HEK293T (cell line): Measurements from ENCODE around the gene SUGCT.

Experiments used
- ELF4 ChIP-seq: fragments of 450-650 bp; IDR thresholded peaks from 2 replicates; pipeline ENCODE4 v1.6.1; 2017; ENCODE audit warnings: antibody characterized with exemption
- TARDBP ChIP-seq: fragments of 450-650 bp; IDR thresholded peaks from 2 replicates; pipeline ENCODE4 v1.6.1; 2016

DNA sequence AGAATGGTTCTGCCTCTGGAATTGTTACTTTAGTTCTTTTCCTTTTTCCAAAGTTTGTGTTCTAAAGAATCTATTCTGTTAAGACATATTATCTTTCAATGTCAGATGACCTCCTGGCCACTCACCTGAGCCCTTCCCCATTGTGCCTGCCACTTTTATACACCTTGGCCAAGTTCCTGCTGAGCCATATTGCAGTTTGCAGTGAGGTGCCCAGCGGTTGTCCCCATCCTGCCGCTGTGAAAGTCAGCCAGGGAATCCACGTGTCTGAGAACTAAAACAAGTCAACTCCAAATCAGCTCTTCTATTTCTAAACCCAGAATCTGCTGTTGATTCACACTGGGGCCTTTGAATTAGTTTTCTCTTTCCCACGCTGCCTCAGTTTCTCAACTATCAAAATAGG is 641.1 kb downstream of the SUGCT start:
- no peak for TF ChIP-seq ELF4
- TF ChIP-seq TARDBP = no peak
